RWPE2 (cell line): Measurements from ENCODE around the gene HDAC8.

ENCODE experiments used
- ATAC-seq: fragments of 200-7000 bp; cut with Tn5 transposase; 3 replicates; pipeline ENCODE4 v1.9.1; 2021; ENCODE audit warnings: low read depth
- DNase-seq: peaks from one replicate; pipeline ENCODE4 v3.0.0-alpha.2; 2020; ENCODE audit warnings: low spot score
- H3K27ac ChIP-seq: fragments of 450-650 bp; 2 replicates; pipeline ENCODE4 v1.5.1; 2017; ENCODE audit warnings: mild to moderate bottlenecking; ENCODE audit not compliant: poor library complexity, severe bottlenecking
- H3K27me3 ChIP-seq: fragments of 250-450 bp; sonication (Bioruptor Pico); 2 replicates; pipeline ENCODE4 v1.5.1; 2021; ENCODE audit warnings: mild to moderate bottlenecking, moderate library complexity; ENCODE audit not compliant: insufficient read depth, poor library complexity, severe bottlenecking
- H3K36me3 ChIP-seq: fragments of 250-450 bp; sonication (Bioruptor Pico); 2 replicates; pipeline ENCODE4 v1.5.1; 2020; ENCODE audit warnings: low read depth, mild to moderate bottlenecking, moderate library complexity
- H3K4me1 ChIP-seq: fragments of 250-450 bp; sonication (Bioruptor Pico); 2 replicates; pipeline ENCODE4 v1.5.1; 2021; ENCODE audit warnings: mild to moderate bottlenecking, moderate library complexity; ENCODE audit not compliant: insufficient read depth, poor library complexity, severe bottlenecking
- H3K4me3 ChIP-seq: fragments of 250-450 bp; sonication (Bioruptor Pico); 2 replicates; pipeline ENCODE4 v1.5.1; 2021; ENCODE audit warnings: mild to moderate bottlenecking, moderate library complexity; ENCODE audit not compliant: severe bottlenecking
- H3K9me3 ChIP-seq: fragments of 250-450 bp; sonication (Bioruptor Pico); 2 replicates; pipeline ENCODE4 v1.5.1; 2021; ENCODE audit warnings: mild to moderate bottlenecking, moderate library complexity; ENCODE audit not compliant: severe bottlenecking
- TF ChIP-seq, protein P1 (sequence below): fragments of 450-650 bp; IDR thresholded peaks from one replicate; pipeline ENCODE4 v1.5.1; 2017; ENCODE audit warnings: mild to moderate bottlenecking, moderate library complexity; ENCODE audit not compliant: poor library complexity, severe bottlenecking

Gene HDAC8

DNA sequence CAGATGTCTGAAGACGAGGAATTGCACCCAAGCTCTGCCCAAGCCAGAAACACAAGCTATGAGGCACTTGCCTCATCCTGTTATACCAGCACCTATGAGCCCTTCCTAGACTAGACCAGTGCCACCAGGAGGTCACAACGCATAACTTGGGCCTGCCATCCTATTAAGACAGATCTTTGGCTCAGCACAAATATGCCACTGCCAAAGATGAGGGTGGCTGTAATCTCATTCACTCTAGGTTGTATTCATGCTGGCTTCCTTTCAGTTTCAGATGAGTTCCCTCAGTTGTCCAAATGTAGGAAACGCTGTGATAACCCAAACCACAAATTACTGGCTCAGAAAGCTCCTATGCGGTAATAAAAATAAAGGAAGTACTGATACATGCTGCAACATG, 190.4 kb downstream of the HDAC8 start:
- H3K4me1 ChIP-seq = no peaks in the 10 kb centered on the region
- no peak overlapping the region for H3K4me3 ChIP-seq
- DNase-seq = no peak
- H3K27me3 ChIP-seq = no peaks in the 10 kb centered on the region
- H3K9me3 ChIP-seq = no peaks in the 10 kb centered on the region
- TF ChIP-seq, protein P1, sequence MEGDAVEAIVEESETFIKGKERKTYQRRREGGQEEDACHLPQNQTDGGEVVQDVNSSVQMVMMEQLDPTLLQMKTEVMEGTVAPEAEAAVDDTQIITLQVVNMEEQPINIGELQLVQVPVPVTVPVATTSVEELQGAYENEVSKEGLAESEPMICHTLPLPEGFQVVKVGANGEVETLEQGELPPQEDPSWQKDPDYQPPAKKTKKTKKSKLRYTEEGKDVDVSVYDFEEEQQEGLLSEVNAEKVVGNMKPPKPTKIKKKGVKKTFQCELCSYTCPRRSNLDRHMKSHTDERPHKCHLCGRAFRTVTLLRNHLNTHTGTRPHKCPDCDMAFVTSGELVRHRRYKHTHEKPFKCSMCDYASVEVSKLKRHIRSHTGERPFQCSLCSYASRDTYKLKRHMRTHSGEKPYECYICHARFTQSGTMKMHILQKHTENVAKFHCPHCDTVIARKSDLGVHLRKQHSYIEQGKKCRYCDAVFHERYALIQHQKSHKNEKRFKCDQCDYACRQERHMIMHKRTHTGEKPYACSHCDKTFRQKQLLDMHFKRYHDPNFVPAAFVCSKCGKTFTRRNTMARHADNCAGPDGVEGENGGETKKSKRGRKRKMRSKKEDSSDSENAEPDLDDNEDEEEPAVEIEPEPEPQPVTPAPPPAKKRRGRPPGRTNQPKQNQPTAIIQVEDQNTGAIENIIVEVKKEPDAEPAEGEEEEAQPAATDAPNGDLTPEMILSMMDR = no peak
- H3K27ac ChIP-seq = no peak overlapping the region
- ATAC-seq = no peak
- no peaks in the 10 kb centered on the region for H3K36me3 ChIP-seq

DNA sequence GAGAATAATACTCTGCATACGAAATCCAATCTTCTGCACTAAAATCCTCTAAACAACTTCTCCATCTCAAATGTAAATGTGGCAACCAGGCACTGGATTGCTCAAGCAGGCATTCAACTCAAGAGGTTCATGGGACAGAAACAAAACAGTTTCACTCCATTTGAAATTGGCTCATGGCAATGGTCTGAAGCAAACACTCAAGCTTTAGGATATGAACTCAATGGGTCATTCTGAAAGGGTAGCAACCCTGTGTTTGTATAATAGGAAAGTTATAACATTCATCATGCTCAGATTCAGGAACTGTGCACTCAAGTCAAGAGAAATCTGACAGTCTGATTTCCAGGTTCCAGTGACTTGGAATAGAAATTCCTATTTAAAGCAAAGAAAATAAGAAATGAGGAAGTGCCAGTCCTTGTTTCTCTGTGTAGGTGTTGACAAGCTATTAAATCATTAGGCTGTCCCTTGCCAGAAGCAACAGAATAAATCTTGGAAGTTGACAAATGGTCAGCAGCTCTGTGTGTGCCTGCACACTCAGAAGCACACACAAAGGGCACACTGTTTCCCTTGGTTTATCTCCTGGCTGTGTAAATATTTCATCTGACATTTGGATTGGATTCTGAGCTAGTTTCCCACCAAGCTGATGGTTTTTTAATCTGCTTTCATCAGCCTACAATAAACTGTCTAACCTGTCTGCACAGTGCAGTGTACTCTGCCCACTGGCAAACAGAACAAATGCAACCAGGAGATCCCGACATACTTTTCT, 191.0 kb downstream of the HDAC8 start:
- H3K27ac ChIP-seq = no peak overlapping the region
- H3K4me1 ChIP-seq = no peaks in the 10 kb centered on the region
- no peaks in the 10 kb centered on the region for H3K27me3 ChIP-seq
- H3K36me3 ChIP-seq = no peaks in the 10 kb centered on the region
- H3K9me3 ChIP-seq = no peaks in the 10 kb centered on the region
- DNase-seq = no peak
- ATAC-seq = no peak
- TF ChIP-seq, protein P1 = no peak
- H3K4me3 ChIP-seq = no peak overlapping the region

DNA sequence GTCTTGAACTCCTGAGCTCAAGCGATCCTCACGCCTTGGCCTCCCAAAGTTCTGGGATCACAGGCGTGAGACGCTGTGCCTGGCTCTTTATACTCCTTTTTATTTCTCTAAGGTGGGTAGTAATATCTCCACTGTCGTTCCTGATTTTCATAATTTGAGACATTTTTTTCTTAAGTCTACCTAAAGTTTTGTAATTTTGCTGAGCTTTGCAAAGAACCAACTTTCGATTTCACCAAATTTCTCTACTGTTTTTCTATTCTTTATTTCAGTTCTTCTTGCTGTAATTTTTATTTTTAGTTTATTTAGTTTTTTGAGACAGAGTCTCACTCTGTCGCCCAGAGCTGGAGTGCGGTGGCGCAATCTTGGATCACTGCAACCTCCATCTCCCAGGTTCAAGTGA, 196.5 kb downstream of the HDAC8 start:
- no peak overlapping the region for H3K27ac ChIP-seq
- no peaks in the 10 kb centered on the region for H3K27me3 ChIP-seq
- ATAC-seq (no peak), DNase-seq (no peak)
- no peaks in the 10 kb centered on the region for H3K4me1 ChIP-seq
- no peaks in the 10 kb centered on the region for H3K9me3 ChIP-seq
- TF ChIP-seq, protein P1 = no peak
- no peaks in the 10 kb centered on the region for H3K36me3 ChIP-seq
- no peak overlapping the region for H3K4me3 ChIP-seq

DNA sequence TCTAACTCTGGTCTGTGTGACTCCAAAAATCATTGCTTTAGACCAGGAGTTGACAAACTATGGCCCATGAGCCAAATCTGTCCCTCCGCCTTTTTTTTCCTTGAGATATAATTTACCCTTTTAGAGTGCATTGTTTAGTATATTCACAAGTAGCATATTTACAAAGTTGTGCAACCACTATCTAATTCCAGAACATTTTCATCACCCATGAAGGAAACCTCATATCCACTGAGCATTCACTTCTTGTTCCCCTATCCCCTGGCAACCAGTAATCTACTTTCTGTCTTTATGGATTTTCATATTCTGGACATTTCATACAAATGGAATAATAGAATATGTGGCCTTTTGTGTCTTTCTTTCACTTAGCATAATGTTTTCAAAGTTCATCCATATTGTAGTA, 199.5 kb downstream of the HDAC8 start:
- Histone ChIP-seq H3K27me3 (no peaks in the 10 kb centered on the region), H3K27ac (no peak overlapping the region), H3K4me3 (no peak overlapping the region), H3K9me3 (no peaks in the 10 kb centered on the region), H3K4me1 (no peaks in the 10 kb centered on the region), H3K36me3 (no peaks in the 10 kb centered on the region)
- no peak for DNase-seq
- ATAC-seq = no peak
- TF ChIP-seq, protein P1 = no peak

DNA sequence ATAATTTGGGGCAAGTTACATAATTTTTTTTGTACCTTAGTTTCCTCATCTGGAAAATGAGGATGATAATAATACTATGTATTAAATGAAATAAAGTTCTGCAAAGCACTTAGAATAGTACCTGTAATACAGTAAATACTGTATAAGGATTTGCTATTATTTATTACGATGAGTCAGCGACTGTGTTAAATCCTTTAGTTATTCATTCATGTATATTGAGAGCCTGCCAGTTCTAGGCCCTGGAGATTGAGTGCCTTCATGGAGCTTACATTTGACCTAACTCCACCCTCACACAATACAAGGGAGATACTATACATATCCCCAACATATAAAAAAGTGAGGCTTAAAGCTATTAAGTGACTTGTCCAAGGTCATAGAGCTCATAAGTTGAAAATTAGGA, 199.9 kb downstream of the HDAC8 start:
- TF ChIP-seq, protein P1 = no peak
- H3K36me3 ChIP-seq = no peaks in the 10 kb centered on the region
- no peak for ATAC-seq
- H3K4me3 ChIP-seq = no peak overlapping the region
- DNase-seq = no peak
- H3K27ac ChIP-seq = no peak overlapping the region
- no peaks in the 10 kb centered on the region for H3K9me3 ChIP-seq
- no peaks in the 10 kb centered on the region for H3K4me1 ChIP-seq
- no peaks in the 10 kb centered on the region for H3K27me3 ChIP-seq
